ENCODE data around the gene PRAMEF7.
"Not testable (repeated sequence)": the region's sequence is repeated elsewhere in the genome, so short reads cannot be mapped to it uniquely, and the experiment has no call there.

Gene PRAMEF7

DNA sequence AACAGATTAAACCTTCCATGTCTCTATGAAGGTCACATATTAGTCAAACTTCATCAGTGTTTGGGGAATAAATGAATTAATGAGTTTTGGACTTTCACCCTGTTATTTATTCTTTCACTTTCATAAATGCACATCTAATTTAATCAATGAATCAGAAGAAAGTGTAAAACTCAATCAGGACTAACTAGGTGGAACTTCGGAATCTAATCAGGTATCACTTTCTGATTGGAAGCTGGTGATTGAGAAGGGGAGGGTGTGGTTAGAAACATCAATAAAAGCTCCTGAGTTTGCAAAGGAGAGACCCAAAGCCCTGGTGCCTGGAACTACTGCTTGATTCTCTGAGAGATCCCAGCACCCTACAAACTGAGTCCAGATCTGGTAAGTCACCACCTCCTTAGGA lies at the start of gene PRAMEF7:
Gene PRAMEF7 (plus strand): TSS at position 301 of the 400 bp plus-strand sequence. CDS start 1,083 bp downstream, outside the sequence.
- not testable (repeated sequence) for DNase-seq (ENCODE audit: low read depth)

DNA sequence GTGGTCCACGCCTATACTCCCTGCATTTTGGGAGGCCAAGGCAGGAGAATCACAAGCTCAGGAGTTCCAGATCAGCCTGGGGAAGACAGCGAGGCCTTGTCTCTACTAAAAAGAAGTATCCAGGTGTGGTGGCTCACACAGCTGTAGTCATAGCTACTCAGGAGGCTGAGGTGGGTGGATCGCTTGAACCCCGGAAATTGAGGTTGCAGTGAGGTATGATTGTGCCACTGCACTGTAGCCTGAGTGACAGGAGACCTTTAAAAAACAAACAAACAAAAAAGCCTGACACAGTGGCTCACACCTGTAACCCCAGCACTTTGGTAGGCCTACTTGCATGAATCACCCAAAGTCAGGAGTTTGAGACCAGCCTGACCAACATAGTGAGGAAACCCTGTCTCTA lies 38.0 kb upstream of the PRAMEF7 start:
- DNase-seq (ENCODE audit: low read depth) = not testable (repeated sequence)

DNA sequence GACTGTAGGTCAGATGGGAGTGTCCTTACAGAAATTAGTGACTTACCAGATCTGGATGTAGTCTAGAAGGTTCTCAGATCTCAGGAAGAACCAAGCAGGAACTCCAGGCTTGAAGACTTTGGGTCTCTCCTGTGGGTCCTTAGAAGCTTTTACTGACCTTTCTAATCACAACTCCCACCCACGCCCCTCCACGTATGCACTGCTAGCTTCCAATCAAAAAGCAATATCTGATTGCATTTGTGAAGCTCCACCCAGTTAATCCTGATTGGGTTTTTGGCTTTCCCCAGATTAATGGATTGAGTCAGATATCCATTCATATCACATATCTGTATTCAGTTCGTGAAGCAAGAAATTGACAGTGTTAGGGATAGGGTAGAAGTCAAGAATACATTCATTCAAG lies 30.3 kb upstream of the PRAMEF7 start, which contains the start of gene PRAMEF4:
Gene PRAMEF4 (minus strand): TSS at position 101 of the 400 bp plus-strand sequence. CDS start 2,807 bp downstream, outside the sequence.
- not testable (repeated sequence) for DNase-seq (ENCODE audit: low read depth)

DNA sequence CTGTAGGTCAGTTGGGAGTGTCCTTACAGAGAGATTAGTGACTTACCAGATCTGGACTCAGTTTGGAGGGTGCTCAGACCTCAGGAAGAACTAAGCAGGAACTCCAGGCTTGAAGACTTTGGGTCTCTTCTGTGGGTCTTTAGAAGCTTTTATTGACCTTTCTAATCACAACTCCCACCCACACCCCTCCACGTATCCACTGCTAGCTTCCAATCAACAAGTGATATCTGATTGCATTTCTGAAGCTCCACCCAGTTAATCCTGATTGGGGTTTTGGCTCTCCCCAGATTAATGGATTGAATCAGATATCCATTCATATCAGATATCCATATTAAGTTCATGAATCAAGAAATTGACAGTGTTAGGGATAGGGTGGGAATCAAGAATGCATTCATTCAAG lies 18.2 kb upstream of the PRAMEF7 start, which contains the start of gene PRAMEF10:
Gene PRAMEF10 (minus strand): TSS at position 101 of the 400 bp plus-strand sequence. CDS start 2,423 bp downstream, outside the sequence.
- not testable (repeated sequence) for DNase-seq (ENCODE audit: low read depth)

DNA sequence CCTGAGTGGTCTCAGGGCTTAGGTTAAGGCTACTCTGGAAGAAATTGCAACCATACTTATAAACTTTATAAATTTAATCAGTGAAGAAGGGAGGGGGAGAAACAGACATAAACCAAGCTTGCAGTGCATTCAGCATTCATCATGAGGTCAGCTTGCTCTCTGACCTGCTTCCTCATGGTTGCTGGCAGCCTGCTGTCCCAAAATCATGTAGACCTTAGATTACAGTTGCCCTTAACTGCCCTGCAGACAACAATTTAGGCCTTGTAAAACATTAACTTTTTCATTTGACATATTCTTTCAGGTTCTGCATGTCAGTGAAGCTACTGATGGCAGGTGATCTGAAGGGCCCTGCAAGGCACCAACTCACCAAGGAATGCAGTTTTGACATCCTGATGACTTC lies 17.2 kb upstream of the PRAMEF7 start:
- DNase-seq (ENCODE audit: low read depth) = not testable (repeated sequence)

DNA sequence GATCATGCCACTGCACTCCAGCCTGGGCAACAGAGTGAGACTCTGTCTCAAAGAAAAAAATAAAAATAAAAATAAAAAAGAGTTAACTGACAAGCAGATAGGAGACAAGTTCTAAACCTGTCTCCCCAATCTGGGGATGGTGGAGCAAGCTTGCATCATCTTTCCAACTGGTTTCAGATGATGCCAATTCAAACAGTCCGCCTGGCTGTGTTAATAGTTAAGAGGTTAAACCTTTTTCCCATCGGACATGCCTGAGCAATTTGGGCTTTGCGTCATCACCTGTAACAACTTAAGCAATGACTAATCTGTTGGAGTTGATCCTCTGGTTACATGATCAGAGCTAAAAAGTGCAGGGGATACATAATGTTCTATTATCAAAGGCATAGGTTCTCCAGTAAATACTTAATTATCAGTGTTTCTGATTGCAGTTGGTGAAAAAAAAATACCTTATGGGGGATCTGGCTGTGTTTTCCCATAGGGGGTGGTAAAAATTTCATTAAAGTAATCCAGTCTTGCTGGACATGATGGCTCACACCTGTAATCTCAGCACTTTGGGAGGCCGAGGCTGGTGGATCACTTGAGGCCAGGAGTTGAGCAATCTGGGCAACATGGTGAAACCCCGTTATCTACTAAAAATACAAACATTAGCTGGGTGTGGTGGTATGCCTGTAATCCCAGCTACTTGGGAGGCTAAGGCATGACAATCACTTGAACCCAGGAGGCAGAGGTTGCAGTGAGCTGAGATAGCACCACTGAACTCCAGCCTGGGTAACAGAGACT lies 12.4 kb upstream of the PRAMEF7 start:
- DNase-seq (ENCODE audit: low read depth) = not testable (repeated sequence)

DNA sequence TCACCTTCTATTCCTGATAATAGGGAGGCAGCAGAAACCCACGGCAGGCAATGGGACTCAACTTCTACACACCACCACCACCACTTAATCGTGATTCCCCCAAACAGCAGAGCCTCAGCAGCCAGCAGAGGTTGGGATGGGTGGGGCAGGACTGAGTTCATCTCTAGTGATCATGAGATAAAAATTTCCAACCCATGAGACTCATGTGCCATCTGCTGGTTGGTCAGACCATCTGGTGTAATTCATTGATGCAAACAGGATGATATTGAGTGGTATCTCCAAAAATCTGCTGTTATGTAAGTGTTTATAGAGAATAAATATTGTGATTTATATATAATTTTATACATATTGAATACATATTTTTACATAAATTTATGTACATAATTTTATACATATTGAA lies 5.3 kb downstream of the PRAMEF7 start:
- DNase-seq (ENCODE audit: low read depth) = not testable (repeated sequence)

DNA sequence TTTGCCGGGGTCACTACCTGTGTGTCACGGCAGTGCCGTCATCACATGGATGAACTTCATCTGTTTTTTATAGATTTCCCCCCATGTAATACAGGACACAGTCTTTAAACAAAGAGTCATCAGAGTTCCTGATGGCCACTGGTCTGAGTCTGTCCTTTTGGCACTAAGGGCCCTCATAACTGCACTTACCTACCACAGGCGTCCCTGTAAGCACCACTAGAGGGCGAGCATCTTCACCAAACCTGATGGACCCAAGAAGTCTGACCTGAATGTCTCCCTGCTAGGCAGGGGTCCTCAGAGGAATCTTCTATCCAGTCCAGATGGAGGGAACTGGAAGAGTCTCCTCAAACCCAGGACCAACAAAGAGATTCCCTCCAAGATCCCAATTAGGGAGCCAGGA lies 8.0 kb downstream of the PRAMEF7 start:
- DNase-seq (ENCODE audit: low read depth) = not testable (repeated sequence)

DNA sequence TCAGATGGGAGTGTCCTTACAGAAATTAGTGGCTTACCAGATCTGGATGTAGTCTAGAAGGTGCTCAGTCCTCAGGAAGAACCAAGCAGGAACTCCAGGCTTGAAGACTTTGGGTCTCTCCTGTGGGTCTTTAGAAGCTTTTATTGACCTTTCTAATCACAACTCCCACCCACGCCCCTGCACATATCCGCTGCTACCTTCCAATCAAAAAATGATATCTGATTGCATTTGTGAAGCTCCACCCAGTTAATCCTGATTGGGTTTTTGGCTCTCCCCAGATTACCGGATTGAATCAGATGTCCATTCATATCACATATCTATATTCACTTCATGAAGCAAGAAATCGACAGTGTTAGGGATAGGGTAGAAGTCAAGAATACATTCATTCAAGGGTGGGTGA lies 31.1 kb downstream of the PRAMEF7 start, which contains the start of gene PRAMEF6:
Gene PRAMEF6 (minus strand): TSS at position 101 of the 400 bp plus-strand sequence. CDS start 5,062 bp downstream, outside the sequence.
- not testable (repeated sequence) for DNase-seq (ENCODE audit: low read depth)

Measured in activated T-helper 9 cell treated with anti-CD3 and anti-CD28 coated beads, Interleukin-2, amount 50 U/mL, for 16 hours (primary cell).